ENCODE data around the gene ZNF511.
A peak's percentile ranks its signal among the peaks of the same experiment; 100 is the strongest.

The ZNF511 gene

GRCh38 chr10:133292919-133293809 lies 15.6 kb upstream of the ZNF511 start:
- no peak for DNase-seq (ENCODE audit: low read depth in 2 of 2, low spot score in 1 of 2)

GRCh38 chr10:133293810-133294119 lies 14.9 kb upstream of the ZNF511 start:
- DNase-seq (ENCODE audit: low read depth in 2 of 2, low spot score in 1 of 2), result no peak

- no peak for DNase-seq (ENCODE audit: low read depth in 2 of 2, low spot score in 1 of 2)
Observed at GRCh38 chr10:133294189-133294588, 14.5 kb upstream of the ZNF511 start.

GRCh38 chr10:133295426-133296320 lies 13.0 kb upstream of the ZNF511 start:
- DNase-seq (ENCODE audit: low read depth in 2 of 2, low spot score in 1 of 2), result no peak

GRCh38 chr10:133297504-133297903 lies 11.2 kb upstream of the ZNF511 start:
- no peak for DNase-seq (ENCODE audit: low read depth in 2 of 2, low spot score in 1 of 2)

- no peak for DNase-seq (ENCODE audit: low read depth in 2 of 2, low spot score in 1 of 2)
Observed at GRCh38 chr10:133298466-133298865, 10.2 kb upstream of the ZNF511 start.

- DNase-seq (ENCODE audit: low read depth in 2 of 2, low spot score in 1 of 2), result no peak
Observed at GRCh38 chr10:133299224-133299623, 9.5 kb upstream of the ZNF511 start.

GRCh38 chr10:133299738-133300137 lies 9.0 kb upstream of the ZNF511 start:
- DNase-seq (ENCODE audit: low read depth in 2 of 2, low spot score in 1 of 2), result no peak

GRCh38 chr10:133302230-133302629 lies 6.5 kb upstream of the ZNF511 start:
- DNase-seq (ENCODE audit: low read depth in 2 of 2, low spot score in 1 of 2), result no peak

- no peak for DNase-seq (ENCODE audit: low read depth in 2 of 2, low spot score in 1 of 2)
Observed at GRCh38 chr10:133303206-133303605, 5.5 kb upstream of the ZNF511 start.

- DNase-seq (ENCODE audit: low read depth in 2 of 2, low spot score in 1 of 2), result no peak
Observed at GRCh38 chr10:133306097-133306476, 2.6 kb upstream of the ZNF511 start.

GRCh38 chr10:133306941-133307379 lies 1.8 kb upstream of the ZNF511 start:
- DNase-seq (ENCODE audit: low read depth in 2 of 2, low spot score in 1 of 2), result no peak

GRCh38 chr10:133307776-133308420 lies 816 bp upstream of the ZNF511 start:
- peak; percentile 69 to 79 for DNase-seq (ENCODE audit: low read depth in 2 of 2, low spot score in 1 of 2)

- DNase-seq (ENCODE audit: low read depth in 2 of 2, low spot score in 1 of 2), result peak; percentile 86 to 90
Observed at GRCh38 chr10:133309100-133309719, 496 bp downstream of the ZNF511 start.

- no peak for DNase-seq (ENCODE audit: low read depth in 2 of 2, low spot score in 1 of 2)
Observed at GRCh38 chr10:133309720-133310398, 1.1 kb downstream of the ZNF511 start.

- no peak for DNase-seq (ENCODE audit: low read depth in 2 of 2, low spot score in 1 of 2)
Observed at GRCh38 chr10:133310399-133310755, 1.7 kb downstream of the ZNF511 start.

- DNase-seq (ENCODE audit: low read depth in 2 of 2, low spot score in 1 of 2), result no peak
Observed at GRCh38 chr10:133310789-133311188, 2.1 kb downstream of the ZNF511 start.

- no peak for DNase-seq (ENCODE audit: low read depth in 2 of 2, low spot score in 1 of 2)
Observed at GRCh38 chr10:133311570-133311969, 2.9 kb downstream of the ZNF511 start.

- DNase-seq (ENCODE audit: low read depth in 2 of 2, low spot score in 1 of 2), result no peak
Observed at GRCh38 chr10:133312016-133312768, 3.5 kb downstream of the ZNF511 start.

- DNase-seq (ENCODE audit: low read depth in 2 of 2, low spot score in 1 of 2), result no peak
Observed at GRCh38 chr10:133312769-133313145, 4.0 kb downstream of the ZNF511 start.

Measured in stimulated activated CD8-positive, alpha-beta memory T cell treated with anti-CD3 and anti-CD28 coated beads, Interleukin-4, amount 100 ng/mL, for 4 hours (primary cell).